LHCN-M2 (cell line): ENCODE measurements around the gene FAM200A. TPM values are rescaled to one million over a fixed set of nuclear protein-coding genes. Genes with fewer than 3 reads are reported as not detected.
"Not testable (repeated sequence)": the region's sequence is repeated elsewhere in the genome, so short reads cannot be mapped to it uniquely, and the experiment has no call there.

ENCODE experiments used
- DNase-seq: peaks from one replicate; pipeline ENCODE4 v3.0.0-alpha.2; 2012; ENCODE audit warnings: low read depth
- total RNA-seq: library from RNA; depleted of rRNA; stranded (reverse); fragments of >200 nt; gene quantifications from 2 replicates; pipeline ENCODE4 v1.2.3, GENCODE V29; 2014

Gene FAM200A
- total RNA-seq, 1 experiment from 2014 or later, result 15.0 TPM

DNA sequence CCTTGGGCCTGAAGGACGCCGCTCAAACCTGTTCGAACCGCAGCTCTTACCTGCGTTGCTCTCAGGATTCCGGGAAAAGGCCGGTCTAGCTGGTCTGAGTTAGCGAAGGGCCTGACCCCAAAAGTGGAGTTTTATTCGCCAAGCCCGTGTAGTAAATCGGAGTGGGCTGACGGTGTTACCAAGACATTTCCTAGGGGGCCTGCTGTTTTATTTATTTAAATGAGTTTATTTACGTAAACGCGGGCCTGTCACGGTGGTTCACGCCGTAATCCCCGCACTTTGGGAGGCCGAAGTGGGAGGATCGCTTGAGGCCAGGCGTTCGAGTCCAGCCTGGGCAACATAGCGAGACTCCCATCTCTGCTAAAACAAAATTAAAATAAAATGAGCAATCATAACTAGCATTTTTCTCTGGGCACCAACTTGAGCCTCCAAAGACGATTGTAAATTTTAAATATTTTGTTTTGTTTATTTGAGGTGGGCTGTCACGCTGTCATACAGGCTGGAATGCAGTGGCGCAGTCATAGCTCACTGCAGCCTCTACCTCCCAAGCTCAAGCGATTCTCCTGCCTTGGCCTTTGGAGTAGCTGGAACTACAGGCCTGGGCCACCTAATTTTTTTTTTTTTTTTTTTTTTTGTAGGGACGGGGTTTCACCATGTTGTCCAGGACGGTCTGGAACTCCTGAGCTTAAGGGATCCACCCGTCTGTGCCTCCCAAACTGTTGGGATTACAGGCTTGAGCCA, 7.4 kb upstream of the FAM200A start:
- peak; percentile 30 for DNase-seq

DNA sequence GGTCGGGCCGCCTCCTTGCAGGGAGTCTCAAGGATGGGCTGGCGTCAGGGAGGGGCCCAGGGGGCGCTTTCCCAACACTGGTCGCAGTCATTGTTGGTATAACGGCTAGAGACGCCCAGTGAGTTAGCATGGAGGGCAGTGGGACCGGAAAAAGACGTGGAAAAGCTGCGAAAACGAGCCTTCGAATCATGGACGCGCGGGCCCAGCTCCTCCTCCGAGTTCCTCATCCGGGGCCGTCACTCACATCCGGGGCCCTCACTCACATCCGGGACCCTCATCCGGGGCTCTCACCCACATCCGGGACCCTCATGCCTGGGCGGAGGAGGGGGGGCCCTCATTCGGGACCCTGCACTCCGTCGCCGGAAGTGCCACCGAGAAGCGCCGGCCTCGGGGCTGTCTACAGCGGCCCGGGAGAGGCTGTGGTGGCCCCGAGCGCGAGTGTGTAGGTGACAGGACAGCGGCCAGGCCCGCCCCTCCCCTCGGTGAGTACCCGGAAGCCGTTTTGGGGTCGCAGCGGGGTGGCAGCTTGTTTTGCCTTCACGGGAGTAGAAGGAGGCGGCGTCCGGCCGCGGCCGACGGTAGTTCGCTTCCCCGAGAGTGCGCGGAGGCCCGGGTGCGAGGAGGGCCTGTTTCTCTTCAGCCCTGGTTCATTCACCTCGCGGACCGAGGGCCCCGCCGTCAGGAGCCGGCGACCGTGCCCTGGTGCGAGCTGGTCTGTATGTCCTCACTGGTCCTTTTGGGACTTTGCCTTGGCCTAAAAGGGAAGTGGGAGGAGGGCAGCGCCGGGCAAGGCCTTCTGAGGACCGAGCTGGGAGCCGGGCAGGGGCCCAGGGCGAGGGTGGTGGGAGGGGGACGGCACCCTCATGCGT, 6.6 kb upstream of the FAM200A start, which contains the start of gene ZNF655:
Gene ZNF655 (plus strand): TSS at position 337 of the 869 bp plus-strand sequence. CDS start 1,918 bp downstream, outside the sequence.
- DNase-seq, result peak; percentile 93

DNA sequence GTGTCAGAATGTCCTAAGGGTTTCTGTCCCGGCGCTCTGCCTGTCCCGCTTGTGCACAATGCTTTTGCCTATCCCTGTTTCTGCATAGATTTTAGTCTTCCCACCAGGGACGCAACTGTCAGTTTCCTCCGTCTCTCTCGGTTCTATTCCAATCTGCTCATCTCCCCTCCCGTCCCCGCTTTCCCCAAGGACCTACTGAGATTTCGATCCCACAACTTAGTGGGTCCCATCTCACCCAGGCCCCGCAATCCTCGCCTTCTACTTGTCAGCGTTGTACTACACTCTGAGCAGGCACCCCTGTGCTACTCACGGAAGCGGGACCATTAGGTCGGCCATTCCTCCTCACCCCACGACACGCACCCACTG, 6.0 kb upstream of the FAM200A start:
- no peak for DNase-seq

DNA sequence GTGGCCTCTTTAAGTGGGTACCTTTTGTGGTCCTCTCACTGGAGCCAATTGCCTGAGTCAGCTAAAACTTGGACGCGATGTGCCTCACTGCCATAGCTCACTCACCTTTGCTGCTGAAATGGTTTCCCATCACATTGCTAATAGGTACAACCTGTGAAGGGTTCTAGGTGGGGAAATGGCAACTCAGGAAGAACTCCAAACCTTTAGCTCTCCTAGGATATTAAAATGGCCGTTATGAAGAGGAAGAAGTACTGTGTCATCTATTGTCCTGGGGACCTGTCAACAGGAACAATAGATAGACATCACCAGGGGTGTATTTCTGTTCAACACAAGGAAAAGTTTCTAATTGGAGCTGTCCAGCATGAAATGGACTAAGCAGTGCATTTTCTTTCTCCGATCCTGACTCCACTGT, 5.3 kb upstream of the FAM200A start:
- DNase-seq, result no peak

DNA sequence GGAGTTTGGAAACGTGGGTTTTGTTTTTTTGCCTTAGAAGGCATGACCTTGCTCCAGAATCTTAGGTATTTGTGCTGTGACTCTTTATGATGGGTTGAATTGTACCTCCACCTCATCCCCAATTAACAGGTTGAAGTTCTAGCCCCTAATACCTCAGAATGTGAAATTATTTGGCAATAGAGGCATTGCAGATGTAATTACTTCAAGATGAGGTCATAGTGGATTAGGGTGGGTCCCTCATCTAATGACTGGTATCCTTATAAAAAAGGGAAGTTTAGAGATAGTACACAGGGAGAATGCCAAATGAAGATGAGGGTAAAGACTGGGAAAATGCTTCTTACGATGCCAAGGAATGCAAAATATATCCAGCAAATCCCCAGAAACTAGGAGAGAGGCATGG, 3.0 kb upstream of the FAM200A start:
- DNase-seq, result no peak

DNA sequence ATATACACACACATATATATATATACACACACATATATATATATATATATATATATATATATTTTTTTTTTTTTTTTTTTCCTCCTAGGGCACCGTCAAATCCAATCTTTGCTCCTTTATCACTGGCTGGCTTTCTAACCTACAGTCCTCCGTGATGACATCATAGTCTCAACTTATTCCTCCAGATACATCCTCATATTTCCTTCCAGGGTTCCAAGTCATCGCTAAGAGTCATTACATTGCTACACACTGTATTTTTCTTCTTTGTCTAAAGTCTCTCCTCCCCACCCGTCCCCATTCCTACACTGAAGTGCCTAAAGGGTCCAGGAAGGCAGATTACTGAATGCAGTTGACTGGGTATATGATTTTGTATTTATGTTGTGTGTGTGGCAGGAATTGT, 1.1 kb upstream of the FAM200A start:
- no peak for DNase-seq

DNA sequence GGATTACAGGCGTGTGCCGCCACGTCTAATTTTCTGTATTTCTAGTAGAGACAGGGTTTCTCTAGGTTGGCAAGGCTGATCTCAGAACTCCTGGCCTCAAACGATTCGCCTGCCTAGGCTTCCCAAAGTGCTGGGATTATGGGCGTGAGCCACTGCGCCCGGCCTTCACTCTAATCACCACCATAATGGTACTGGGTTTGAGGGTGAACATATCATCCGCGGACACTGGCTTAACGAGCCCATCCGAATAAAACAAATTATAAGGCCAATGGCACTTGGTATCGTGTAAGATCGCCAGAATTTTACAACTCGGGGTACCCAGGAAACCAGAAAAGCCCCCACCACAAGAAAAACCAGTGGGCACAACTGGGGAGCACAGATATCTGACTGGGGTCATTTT, 580 bp downstream of the FAM200A start:
- no peak for DNase-seq

DNA sequence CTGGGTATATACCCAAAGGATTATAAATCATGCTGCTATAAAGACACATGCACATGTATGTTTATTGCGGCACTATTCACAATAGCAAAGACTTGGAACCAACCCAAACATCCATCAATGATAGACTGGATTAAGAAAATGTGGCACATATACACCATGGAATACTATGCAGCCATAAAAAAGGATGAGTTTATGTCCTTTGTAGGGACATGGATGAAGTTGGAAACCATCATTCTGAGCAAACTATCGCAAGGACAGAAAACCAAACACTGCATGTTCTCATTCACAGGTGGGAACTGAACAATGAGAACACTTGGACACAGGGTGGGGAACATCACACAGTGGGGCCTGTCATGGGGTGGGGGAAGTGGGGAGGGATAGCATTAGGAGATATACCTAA, 2.4 kb downstream of the FAM200A start:
- not testable (repeated sequence) for DNase-seq

DNA sequence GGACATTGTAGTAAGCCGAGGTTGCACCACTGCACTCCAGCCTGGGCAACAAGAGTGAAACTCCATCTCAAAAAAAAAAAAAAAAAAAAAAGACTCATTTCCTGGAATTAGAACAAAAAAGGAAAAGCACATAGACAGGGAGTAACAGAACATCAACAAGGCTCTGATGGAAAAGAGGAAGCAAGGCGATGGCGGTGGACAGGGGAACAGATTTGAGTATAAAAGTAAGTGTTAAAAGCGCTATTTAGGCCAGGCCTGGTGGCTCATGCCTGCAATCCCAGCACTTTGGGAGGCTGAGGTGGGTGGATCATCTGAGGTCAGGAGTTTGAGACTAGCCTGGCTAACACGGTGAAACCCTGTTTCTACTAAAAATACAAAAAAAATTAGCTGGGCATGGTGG, 6.6 kb downstream of the FAM200A start:
- DNase-seq, result not testable (repeated sequence)

DNA sequence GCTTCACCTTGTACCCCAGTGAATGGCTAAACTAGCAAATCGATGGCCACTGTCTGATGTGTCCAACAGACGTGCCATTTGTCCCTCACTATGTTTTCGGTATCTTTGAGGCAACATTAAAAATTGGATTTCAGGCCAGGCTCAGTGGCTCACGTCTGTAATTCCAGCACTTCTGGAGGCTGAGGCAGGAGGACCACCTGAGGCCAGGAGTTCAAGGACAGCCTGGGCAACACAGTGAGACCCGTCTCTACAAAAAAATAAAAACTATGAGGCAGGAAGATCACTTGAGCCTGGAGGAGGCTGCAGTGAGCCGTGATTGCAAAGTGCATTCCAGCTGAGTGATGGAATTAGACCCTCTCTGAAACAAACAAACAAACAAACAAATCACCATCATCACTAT, 8.0 kb downstream of the FAM200A start:
- DNase-seq, result no peak

DNA sequence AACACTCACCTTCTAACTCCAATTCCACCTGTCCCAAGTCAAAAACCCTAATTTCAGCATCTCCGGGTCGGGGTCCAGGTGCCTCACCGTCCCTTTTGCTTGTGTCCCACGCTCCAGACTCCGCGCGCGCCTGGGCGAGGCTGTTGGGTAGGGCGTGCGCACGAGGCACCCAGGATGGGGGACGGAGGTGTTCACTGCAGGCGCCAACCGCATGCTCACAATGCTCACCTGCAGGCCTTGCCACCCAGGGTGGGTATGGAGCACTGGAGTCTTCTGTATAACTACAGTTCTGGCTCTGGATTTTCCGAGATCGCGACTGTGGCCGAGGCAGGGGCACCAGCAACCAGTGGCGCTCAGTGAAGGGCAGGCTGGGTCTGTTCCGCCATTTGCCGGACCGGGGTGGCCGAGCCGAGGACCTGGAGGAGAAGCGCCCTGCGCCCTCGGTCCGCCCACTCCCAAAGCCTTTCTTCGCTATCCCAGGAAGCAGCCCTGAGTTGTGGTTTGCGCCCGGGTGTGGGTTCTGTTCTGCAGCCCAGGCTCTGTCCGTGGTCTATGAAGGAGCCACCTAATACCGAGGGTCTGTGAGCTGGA, 8.7 kb downstream of the FAM200A start:
- no peak for DNase-seq

DNA sequence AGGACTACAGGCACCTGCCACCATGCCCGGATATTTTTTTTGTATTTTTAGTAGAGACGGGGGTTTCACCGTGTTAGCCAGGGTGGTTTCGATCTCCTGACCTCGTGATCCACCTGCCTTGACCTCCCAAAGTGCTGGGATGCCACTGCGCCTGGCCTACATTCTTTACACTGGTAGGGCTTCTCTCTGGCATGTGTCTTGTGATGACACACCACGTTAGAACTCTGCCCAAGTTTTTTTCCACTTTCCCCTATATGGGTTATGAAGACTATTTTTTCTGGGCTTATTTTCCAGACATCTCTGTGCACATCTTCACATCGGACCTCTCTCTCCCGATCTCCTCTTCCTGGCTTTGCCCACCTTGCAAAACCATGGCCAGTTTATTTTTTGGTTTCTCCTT, 10.7 kb downstream of the FAM200A start:
- DNase-seq, result no peak

DNA sequence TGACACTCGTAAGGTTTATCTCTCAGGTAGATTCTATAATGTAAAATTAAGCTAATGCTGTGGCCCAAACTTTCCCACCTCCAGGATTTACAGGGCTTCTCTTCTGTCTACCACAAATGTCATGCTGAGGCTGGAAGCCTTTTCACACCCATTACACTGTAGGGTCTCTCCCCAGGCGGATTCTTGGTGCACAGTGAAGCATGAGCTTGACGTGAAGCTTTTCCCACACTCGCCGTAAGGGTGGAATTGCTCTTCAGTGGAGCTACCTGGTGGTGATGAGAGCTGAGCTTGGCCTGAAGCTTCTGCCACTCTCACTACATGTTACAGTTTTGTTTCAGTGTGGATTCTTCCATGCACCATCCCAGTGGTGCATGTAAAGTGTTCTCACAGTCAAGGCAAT, 11.4 kb downstream of the FAM200A start:
- no peak for DNase-seq

DNA sequence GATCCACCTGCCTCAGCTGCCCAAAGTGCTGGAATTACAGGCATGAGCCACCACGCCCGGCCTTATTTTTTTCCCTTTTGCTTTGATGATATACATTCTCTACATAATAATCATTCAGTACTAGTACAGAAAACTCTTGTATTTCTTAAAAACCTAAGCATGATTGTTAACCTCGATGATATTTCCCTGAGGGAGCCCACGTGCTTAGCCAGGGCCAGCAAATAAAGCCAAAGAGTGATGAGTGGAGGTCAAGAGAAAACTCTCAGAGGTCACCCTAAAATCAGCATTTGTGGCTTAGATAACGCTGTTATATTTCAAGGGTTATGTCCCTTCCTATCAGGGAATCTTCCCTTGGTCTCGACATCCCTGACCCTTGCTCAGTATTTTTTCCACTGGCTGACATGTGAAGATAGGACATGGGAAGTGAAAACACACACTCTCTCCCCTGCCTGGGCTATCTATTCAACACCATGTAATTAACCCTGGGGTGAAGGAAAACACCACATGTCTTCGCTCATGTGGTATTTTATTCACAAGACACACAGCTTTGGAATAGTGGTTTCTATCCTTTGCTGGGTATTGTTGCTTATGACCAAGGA, 12.6 kb downstream of the FAM200A start:
- no peak for DNase-seq

DNA sequence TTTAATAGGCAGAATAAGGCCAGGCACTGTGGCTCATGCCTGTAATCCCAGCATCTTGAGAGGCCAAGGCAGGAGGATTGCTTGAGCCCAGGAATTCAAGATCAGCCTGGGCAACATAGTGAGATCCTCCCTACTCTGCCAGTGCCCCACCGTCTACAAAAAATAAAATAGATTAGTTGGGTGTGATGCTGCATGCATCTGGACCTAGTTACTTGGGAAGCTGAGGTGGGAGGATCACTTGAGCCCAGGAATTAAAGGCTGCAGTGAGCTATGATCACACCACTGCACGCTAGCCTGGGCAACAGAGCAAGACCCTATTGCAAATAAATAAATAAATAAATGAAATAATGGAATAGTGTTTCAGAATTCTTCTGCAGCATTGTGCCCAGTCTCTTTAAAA, 16.2 kb downstream of the FAM200A start:
- DNase-seq, result no peak

DNA sequence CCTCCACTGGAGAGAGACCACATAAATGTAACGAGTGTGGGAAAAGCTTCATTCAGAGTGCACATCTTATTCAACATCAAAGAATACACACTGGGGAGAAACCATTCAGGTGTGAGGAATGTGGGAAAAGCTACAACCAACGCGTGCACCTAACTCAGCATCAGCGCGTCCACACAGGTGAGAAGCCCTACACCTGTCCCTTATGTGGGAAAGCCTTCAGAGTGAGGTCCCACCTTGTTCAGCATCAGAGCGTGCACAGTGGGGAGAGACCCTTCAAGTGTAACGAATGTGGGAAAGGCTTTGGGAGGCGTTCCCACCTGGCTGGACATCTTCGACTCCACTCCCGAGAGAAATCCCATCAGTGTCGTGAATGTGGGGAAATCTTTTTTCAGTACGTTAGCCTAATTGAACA, 20.6 kb downstream of the FAM200A start:
- peak; percentile 31 for DNase-seq

DNA sequence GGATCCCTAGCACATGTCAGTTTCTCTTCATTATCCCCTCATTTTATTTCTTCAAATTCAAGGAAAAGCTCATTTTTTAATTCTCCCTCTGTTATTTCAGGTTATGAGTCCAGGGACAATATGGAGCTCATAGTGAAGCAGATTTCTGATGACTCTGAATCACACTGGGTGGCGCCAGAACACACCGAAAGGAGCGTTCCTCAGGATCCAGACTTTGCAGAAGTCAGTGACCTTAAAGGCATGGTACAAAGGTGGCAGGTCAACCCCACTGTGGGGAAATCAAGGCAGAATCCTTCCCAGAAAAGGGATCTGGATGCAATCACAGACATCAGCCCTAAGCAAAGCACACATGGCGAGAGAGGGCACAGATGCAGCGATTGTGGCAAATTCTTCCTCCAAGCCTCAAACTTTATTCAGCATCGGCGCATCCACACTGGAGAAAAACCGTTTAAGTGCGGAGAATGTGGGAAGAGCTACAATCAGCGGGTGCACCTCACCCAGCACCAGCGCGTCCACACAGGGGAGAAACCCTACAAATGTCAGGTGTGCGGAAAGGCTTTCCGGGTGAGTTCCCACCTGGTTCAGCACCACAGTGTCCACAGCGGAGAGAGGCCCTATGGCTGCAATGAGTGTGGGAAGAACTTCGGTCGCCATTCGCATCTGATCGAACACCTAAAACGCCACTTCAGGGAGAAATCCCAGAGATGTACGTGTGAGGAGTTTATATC, 26.0 kb downstream of the FAM200A start:
- DNase-seq, result no peak

DNA sequence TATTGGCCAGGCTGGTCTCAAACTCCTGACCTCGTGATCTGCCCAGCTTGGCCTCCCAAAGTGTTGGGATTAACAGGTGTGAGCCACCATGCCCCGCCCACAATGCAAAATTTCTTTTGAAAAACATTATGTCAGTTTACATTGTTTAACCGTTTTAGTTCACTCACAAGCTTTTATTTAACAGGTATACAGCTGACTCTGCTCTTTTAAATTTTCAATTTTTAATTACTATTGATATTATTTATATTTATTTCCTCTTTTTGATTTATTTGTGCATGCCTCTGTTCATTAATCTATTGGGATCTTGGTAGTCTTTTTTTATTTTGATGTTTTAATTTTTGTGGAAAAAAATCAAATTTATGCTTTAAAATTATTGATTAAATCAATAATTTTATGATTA, 30.5 kb downstream of the FAM200A start:
- no peak for DNase-seq

DNA sequence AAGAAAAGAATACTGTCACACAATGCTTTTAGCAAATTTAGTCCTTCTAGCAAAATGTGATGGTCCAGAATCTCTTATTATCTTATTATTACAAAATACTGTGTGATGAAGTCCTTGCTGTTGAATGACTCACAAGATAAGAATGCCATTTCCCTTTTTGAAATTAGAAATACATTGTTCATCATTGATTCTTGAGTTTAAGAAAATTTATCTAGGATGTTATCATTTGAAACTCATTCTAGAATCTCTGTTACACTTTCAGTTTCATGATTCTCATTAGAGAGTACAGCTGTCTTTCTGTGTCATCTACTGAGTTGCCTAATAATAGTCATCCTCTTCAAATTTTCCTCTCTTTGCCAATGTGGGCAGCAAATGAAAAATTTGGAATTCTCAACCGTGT, 37.9 kb downstream of the FAM200A start:
- DNase-seq, result peak; percentile 71

DNA sequence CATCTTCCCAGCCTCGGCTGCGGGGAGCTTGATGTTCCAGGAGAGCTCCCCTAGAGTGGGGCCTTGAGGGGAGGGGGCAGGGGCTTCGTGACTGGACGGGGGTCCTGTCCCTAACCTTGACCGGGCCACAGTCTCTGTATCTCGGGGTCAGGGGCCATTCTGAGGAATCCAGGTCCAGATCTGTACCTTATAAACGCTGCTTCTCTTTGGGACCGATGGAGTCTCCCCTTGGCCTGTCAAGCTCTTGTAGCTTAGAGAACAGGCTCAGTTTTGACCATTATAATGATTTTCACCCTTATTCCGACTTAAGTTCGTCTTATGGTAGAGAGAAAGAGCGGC, 46.6 kb downstream of the FAM200A start:
- DNase-seq, result no peak

DNA sequence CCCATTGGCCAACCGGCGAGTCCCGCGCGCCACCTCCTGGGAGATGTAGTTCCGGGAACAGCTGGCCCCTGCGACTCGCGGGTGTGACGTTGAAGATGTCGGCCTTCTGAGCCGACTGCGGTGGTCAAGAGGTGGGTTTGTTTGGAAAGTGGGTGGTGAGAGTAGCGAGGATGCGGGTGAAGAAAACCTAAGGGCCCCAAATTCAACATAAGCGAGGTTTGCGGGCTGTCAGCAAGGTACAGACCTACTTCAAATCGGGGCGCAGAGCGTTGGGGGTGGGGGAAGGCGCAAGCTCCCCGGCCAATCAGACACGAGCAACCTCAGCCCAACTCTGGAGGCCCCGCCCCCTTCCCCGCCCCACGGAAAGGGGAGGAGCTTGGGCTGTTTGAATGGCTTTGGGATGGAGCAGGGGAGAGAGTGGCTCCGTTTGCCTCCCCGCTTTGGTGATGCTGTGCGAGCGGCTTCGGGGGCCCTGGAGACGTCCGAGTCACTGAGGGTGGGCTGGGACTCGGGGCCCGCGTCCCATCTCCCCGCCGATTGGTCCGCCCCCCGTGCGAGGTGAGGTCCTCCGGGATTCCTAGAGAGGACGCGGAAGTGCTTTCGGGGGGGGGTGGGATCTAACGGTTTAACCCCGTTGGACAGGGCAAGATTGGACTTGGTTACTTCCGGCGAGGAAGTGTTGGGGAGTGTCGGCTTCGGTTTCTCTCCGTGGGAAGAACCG, 47.2 kb downstream of the FAM200A start, which contains the start of gene ZKSCAN5:
Gene ZKSCAN5 (plus strand): TSS at position 60 of the 721 bp plus-strand sequence. CDS start 1,383 bp downstream, outside the sequence.
- DNase-seq, result peak; percentile 98
